Measurements from ENCODE around the gene CCT6A. TPM values are rescaled to one million over a fixed set of nuclear protein-coding genes. Genes with fewer than 3 reads are reported as not detected.
A peak's percentile ranks its signal among the peaks of the same experiment; 100 is the strongest.

CCT6A gene
- total and polyA plus RNA-seq, 9 of the 15 experiments (the other 6 are each of a cell fraction or from before 2014, with no cell fraction given) = 244 to 708 (median 387) TPM

- TF ChIP-seq HDAC3 (IDR thresholded peaks at IDR 0.05; ENCODE audit: borderline replicate concordance, partially characterized antibody) (peak; percentile 21), NRF1 (conservative IDR thresholded peaks at IDR 0.05 in 1 of 2, IDR thresholded peaks at IDR 0.05 in 1 of 2) (peak; percentile 51 to 59), MEF2A (IDR thresholded peaks at IDR 0.05; ENCODE audit: control insufficient read depth, low read depth, low read length) (no peak), KDM5B (IDR thresholded peaks at IDR 0.05; ENCODE audit: insufficient replicate concordance, low read depth, low read length) (peak; percentile 44), PHTF2 (CRISPR knock-in tag; IDR thresholded peaks at IDR 0.05) (no peak), MYC (IDR thresholded peaks at IDR 0.05; ENCODE audit: low read depth, low read length) (peak; percentile 79; the same call in 1 of the 2 replicates), MYC (CRISPR knock-in tag; IDR thresholded peaks at IDR 0.05; ENCODE audit: borderline replicate concordance, low read depth) (no peak), CREB5 (CRISPR knock-in tag; IDR thresholded peaks at IDR 0.05) (no peak), ZNF197 (CRISPR knock-in tag; IDR thresholded peaks at IDR 0.05; ENCODE audit: low read depth) (0 out of 2 replicates have a peak, but pooled peaks have one; percentile 42), AFF1 (IDR thresholded peaks at IDR 0.05; ENCODE audit: low read depth in 1 of 2, partially characterized antibody in 2 of 2) (peak; percentile 73 to 77), HMGN3 (IDR thresholded peaks at IDR 0.05; ENCODE audit: borderline replicate concordance, extremely low read depth, insufficient read length, low read depth, low read length) (peak; percentile 68), ZNF395 (CRISPR knock-in tag; IDR thresholded peaks at IDR 0.05) (peak; percentile 37; the same call in 1 of the 2 replicates), ZNF589 (CRISPR knock-in tag; IDR thresholded peaks at IDR 0.05; ENCODE audit: low read depth) (no peak), ZNF384 (IDR thresholded peaks at IDR 0.05; ENCODE audit: low read depth, low read length) (0 out of 2 replicates have a peak, but pooled peaks have one; percentile 22)
Observed at GRCh38 chr7:56033671-56034432, 17.7 kb upstream of the CCT6A start (continued).
